Activated T-cell treated with anti-CD3 and anti-CD28 coated beads, Interleukin-2, amount 50 U/mL, for 24 hours (primary cell): ENCODE data around the gene NOL6.
"Not testable (repeated sequence)": the region's sequence is repeated elsewhere in the genome, so short reads cannot be mapped to it uniquely, and the experiment has no call there.

Experiments used
- DNase-seq: peaks from one replicate; pipeline ENCODE4 v3.0.0-alpha.2; 2020
- H3K27ac Mint-ChIP-seq: 2 replicates; pipeline ENCODE4 v1.8.0; 2020; ENCODE audit warnings: mild to moderate bottlenecking, mixed read lengths
- H3K27me3 Mint-ChIP-seq: 2 replicates; pipeline ENCODE4 v1.8.0; 2020; ENCODE audit warnings: mixed read lengths
- H3K36me3 Mint-ChIP-seq: 2 replicates; pipeline ENCODE4 v1.8.0; 2020; ENCODE audit warnings: low read depth, mixed read lengths
- H3K4me1 Mint-ChIP-seq: 2 replicates; pipeline ENCODE4 v1.8.0; 2020; ENCODE audit warnings: low read depth, mixed read lengths
- H3K4me3 Mint-ChIP-seq: 2 replicates; pipeline ENCODE4 v1.8.0; 2020; ENCODE audit warnings: mild to moderate bottlenecking, moderate library complexity, mixed read lengths
- H3K9me3 Mint-ChIP-seq: 2 replicates; pipeline ENCODE4 v1.8.0; 2020; ENCODE audit warnings: mixed read lengths

NOL6 gene

DNA sequence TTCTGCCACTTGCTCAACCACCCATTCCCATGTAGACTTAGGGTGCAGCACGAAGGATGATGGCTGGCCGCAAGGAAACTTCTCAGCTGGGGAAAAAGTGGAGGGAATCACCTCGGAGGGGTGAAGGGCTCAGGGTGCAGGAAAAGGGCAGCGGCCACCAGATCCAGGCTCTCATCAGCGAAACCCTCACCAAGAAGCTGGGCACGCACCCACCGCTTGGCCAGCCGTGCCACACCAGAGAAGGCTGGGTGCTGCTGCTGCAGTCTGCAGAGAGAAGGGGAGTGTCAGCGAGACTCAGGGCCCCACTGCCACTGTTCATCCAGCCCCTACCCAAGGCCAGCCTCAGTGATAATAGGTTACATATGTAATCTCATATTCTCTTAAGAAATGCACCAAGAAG, 8.6 kb downstream of the NOL6 start:
- Mint-ChIP-seq H3K9me3 (no peaks in the 10 kb centered on the region), H3K4me1 (peaks cover 11% of the 10 kb centered on the region), H3K36me3 (peaks cover 100% of the 10 kb centered on the region), H3K27me3 (no peaks in the 10 kb centered on the region), H3K27ac (no peak overlapping the region), H3K4me3 (no peak overlapping the region)
- no peak for DNase-seq

DNA sequence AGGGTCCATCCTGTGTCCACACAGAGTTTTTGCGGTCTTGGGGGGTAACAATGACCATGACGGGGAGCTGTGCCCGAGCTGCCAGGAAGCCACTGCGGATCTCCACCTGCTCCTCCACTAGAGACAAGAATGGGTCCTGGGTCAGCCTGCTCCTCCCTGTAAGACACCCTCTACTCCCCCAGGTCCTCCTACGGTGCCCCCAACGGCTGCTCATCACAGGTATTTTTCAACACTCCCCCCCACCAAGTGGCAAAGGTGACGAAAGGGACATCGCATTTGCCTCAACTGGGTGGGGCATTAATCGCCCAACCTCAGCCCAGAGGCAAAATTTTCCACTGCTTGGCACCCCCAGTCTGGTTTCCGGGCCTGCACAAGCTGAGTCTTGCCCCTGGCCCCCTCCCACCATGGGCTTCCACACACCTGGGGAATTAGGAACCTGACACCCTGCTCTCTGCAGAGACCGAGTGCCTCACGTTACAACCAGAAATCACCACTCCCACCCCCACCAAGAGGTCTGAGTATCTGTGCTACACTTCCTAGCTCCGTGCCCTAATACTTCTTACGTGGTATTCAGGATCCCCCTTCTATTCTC, 9.6 kb downstream of the NOL6 start:
- H3K4me3 Mint-ChIP-seq, result no peak overlapping the region
- DNase-seq, result peak; percentile 14
- H3K9me3 Mint-ChIP-seq, result no peaks in the 10 kb centered on the region
- H3K4me1 Mint-ChIP-seq, result peaks cover 21% of the 10 kb centered on the region
- H3K27ac Mint-ChIP-seq, result peak overlapping the region; percentile 61
- no peaks in the 10 kb centered on the region for H3K27me3 Mint-ChIP-seq
- peaks cover 98% of the 10 kb centered on the region for H3K36me3 Mint-ChIP-seq

DNA sequence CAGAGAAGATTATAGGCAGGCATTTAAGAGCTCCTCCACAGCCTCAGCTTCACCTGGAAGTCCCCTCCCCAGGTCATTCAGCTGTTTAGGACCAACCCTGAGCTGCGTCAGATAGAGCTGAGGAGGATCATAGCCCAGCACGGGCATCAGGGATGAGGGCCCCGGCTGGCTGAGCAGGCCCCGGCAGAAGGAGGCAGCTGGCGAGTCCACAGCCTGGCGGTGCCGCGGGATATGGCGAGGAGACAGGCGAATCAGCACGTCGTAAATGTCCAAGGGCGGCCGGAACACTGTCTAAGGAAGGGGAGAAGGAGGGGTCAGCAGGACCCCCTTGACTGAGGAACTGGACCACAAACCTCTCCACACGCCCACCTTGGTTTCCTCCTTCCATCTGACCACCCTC, 10.6 kb downstream of the NOL6 start:
- Mint-ChIP-seq H3K9me3 (no peaks in the 10 kb centered on the region), H3K27me3 (no peaks in the 10 kb centered on the region), H3K36me3 (peaks cover 95% of the 10 kb centered on the region), H3K4me1 (peaks cover 31% of the 10 kb centered on the region), H3K4me3 (no peak overlapping the region), H3K27ac (no peak overlapping the region)
- DNase-seq, result no peak

DNA sequence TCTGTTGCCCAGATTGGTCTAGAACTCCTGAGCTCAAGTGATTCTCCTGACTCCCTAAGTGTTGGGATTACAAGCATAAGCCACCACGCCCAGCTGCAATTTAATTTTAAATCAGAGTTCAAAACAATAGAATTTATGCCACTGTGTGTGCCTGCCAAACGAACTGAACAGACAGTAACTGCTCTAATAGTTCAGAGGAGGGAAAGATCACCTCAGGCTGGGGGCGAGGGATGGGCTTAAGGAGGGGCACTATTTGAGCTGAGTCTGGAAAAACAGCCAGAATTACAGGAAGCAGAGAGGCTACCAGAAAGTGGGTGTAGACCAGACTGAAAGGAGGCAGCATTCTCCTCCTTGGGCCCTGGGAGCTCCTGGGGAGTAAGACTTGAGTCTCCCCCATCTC, 12.2 kb downstream of the NOL6 start:
- H3K4me1 Mint-ChIP-seq, result peaks cover 45% of the 10 kb centered on the region
- H3K36me3 Mint-ChIP-seq, result peaks cover 79% of the 10 kb centered on the region
- H3K27ac Mint-ChIP-seq, result peak overlapping the region; percentile 20
- H3K9me3 Mint-ChIP-seq, result no peaks in the 10 kb centered on the region
- DNase-seq, result no peak
- no peaks in the 10 kb centered on the region for H3K27me3 Mint-ChIP-seq
- no peak overlapping the region for H3K4me3 Mint-ChIP-seq

DNA sequence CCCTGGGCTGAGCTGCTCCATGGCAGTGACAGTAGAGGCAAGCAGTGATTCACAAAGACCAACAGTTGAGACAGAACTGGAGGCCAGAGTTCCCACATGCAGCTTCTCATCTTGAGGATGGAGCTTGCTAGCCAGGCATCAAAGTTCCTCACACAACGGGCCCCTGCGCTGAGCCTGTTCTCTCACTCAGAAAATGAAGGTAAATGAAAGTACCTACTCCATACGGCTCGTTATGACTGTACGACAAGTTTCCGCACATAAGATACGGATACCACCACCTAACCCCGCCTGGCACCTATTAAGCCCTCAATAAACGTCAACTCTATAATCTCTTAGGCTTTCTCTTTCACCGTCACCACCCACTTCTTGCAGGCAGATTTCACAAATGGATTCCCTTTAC, 12.9 kb downstream of the NOL6 start:
- Mint-ChIP-seq H3K27ac (peak overlapping the region; percentile 94), H3K36me3 (peaks cover 72% of the 10 kb centered on the region), H3K4me1 (peaks cover 51% of the 10 kb centered on the region), H3K4me3 (no peak overlapping the region), H3K9me3 (no peaks in the 10 kb centered on the region), H3K27me3 (no peaks in the 10 kb centered on the region)
- no peak for DNase-seq

DNA sequence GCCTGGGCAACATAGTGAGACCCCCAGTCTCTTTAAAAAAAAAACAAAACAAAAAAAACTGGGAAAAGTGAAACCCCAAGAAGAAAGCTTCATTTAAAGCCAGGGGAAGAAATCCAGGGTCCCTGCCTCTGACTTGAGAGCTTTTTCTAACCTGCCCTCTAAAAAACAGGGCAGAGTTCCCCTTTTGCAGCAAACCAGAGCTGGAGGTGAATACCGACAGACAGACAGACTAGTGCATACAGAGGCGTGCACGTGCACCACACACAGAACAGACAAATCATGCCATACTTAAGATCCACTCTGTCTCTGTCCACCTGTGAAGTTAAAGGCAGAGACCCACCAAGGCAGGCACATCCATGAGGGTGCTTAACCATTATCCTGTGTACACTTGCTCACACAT, 14.6 kb downstream of the NOL6 start:
- Mint-ChIP-seq H3K4me3 (no peak overlapping the region), H3K27ac (peak overlapping the region; percentile 94), H3K27me3 (no peaks in the 10 kb centered on the region), H3K4me1 (peaks cover 64% of the 10 kb centered on the region), H3K9me3 (no peaks in the 10 kb centered on the region), H3K36me3 (peaks cover 55% of the 10 kb centered on the region)
- no peak for DNase-seq

DNA sequence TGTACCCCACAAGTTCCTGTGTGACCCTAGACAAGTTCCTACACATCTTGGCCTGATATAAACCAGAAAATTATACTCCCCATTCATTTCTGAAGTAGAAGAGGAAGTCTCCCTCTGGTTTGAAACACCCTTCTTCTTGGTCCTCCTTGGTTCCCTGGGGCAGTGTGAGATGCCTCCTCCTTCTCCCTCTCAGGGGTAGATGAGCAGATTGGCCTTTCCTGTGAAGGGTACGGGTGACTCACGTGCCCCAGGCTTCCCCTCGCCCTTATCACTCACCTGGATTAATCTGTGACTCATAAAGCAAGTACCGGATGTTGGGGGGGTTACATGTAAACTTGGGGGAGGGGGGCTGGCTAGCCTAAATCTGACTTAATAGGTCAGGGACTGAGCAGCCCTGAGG, 15.3 kb downstream of the NOL6 start:
- peak overlapping the region; percentile 94 for H3K27ac Mint-ChIP-seq

DNA sequence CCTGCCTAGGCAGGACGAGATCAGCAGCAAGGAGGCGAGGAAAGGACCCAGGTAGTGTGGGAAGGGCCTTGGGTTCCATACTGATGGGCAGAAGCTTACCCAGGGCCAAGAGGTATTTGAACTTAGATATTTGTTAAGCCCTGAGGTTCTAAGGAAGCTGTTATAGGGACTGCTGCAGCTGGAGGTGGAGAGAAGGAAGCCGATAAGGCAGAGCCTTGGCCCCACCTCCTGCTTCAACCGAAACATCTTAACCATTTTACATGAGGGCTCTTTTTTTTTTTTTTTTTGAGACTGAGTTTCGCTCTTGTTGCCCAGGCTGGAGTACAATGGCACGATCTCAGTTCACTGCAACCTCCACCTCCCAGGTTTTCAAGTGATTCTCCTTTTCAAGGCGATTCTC, 17.8 kb downstream of the NOL6 start:
- peaks cover 23% of the 10 kb centered on the region for H3K36me3 Mint-ChIP-seq
- H3K27me3 Mint-ChIP-seq, result no peaks in the 10 kb centered on the region
- H3K27ac Mint-ChIP-seq, result peak overlapping the region; percentile 82
- no peaks in the 10 kb centered on the region for H3K9me3 Mint-ChIP-seq
- no peak for DNase-seq
- H3K4me3 Mint-ChIP-seq, result no peak overlapping the region
- peaks cover 84% of the 10 kb centered on the region for H3K4me1 Mint-ChIP-seq

More for the DNA sequence above, 15.3 kb downstream of the NOL6 start:
- Mint-ChIP-seq H3K4me1 (peaks cover 70% of the 10 kb centered on the region), H3K4me3 (peak overlapping the region; percentile 32), H3K27me3 (no peaks in the 10 kb centered on the region), H3K9me3 (no peaks in the 10 kb centered on the region), H3K36me3 (peaks cover 48% of the 10 kb centered on the region)
- peak; percentile 69 for DNase-seq

DNA sequence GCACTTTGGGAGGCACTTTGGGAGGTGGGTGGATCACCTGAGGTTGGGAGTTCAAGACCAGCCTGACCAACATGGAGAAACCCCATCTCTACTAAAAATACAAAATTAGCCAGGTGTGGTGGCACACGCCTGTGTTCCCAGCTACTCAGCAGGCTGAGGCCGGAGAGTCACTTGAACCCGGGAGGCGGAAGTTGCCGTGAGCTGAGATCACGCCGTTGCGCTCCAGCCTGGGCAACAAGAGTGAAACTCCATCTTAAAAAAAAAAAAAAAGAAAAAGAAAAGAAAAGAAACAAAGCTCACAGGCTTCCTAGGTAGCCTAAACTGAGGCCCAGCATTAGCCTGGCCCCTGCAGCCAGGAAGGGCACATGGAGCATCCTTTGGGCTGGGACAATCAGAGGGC, 18.3 kb downstream of the NOL6 start:
- not testable (repeated sequence) for H3K4me3 Mint-ChIP-seq, H3K27me3 Mint-ChIP-seq, DNase-seq, H3K9me3 Mint-ChIP-seq
- peak overlapping the region; percentile 82 for H3K27ac Mint-ChIP-seq
- H3K4me1 Mint-ChIP-seq, result peaks cover 84% of the 10 kb centered on the region
- peaks cover 18% of the 10 kb centered on the region for H3K36me3 Mint-ChIP-seq

DNA sequence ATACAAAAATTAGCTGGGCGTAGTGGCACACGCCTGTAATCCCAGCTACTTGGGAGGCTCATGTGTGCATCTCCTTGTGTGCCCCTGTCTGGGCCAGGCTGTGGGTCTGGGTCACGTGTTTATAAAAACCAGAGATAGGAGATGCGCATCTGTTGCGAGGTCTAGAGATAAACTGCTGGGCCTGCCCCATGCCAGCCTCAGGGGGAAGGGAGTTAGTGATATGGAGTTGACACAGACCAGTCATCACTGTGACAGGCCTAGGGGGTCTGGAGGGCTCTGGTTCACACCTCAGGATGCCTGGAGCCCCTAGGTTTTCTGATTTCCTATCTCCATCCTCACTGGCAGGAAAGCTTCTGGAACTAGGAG, 19.1 kb downstream of the NOL6 start:
- H3K9me3 Mint-ChIP-seq, result not testable (repeated sequence)
- peak overlapping the region; percentile 88 for H3K27ac Mint-ChIP-seq

DNA sequence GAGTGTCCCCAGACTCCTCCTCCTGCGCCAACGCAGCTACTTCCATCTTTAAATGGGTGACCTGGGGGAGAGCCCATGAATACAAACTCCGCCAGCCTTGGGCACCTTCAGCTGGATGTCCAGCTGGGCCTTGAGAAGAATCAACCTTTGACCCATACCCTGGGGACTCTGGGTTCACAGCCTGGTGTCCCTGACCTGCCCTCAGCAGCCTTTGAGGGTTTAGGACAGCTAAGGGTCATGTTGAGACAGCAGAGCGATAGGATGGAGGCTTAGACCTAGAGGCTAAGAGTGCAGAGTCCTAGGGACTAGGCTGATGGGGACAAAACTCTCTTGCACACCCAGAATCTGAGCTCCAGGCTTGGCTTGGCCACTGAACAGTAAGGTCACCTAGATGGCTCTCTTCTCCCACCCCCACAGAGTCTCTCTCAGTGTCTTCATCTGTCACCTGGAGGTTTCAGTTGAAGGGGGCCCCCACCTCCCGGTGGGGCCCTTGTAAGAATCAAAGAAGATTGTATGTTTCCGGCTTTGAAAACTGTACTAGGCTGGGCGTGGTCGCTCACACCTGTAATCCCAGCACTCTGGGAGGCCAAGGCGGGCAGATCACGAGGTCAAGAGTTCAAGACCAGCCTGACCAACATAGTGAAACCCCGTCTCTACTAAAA, 19.6 kb downstream of the NOL6 start:
- Mint-ChIP-seq H3K27ac (peak overlapping the region; percentile 88), H3K4me1 (peaks cover 75% of the 10 kb centered on the region), H3K27me3 (no peaks in the 10 kb centered on the region), H3K4me3 (no peak overlapping the region), H3K9me3 (no peaks in the 10 kb centered on the region), H3K36me3 (peaks cover 7% of the 10 kb centered on the region)
- no peak for DNase-seq

More for the DNA sequence above, 19.1 kb downstream of the NOL6 start:
- DNase-seq, H3K27me3 Mint-ChIP-seq, H3K4me3 Mint-ChIP-seq: not testable (repeated sequence)
- Mint-ChIP-seq H3K4me1 (peaks cover 78% of the 10 kb centered on the region), H3K36me3 (peaks cover 10% of the 10 kb centered on the region)

DNA sequence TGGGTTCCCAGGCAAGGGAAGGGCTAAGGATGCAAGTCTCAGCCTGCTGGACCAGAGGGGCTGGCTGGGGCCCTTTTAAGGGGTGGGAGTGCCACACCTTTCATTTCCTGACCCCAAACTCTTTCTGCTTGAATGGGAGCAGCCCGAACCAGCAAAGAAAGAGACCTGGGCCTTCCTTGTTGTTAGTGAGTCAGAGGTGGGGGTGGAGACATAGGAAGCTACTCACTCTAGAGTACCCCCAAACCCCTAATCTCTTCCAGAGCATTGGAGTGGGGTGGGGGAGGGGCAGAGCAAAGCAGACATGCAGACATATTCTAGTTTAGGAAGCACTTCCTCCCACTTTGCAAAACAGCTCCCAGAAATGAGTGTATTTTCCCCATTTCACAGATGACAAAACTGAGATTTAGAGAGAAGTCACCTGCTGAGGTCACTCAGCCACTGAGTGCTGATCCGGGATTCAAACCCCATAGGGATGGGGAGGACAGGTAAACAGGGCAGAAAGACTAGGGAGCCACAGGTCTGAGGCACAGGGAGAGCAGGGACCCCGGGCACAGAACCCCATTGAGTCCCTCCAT, 20.4 kb downstream of the NOL6 start:
- Mint-ChIP-seq H3K4me3 (peak overlapping the region; percentile 4), H3K4me1 (peaks cover 71% of the 10 kb centered on the region), H3K27me3 (no peaks in the 10 kb centered on the region), H3K9me3 (no peaks in the 10 kb centered on the region), H3K27ac (peak overlapping the region; percentile 88), H3K36me3 (peaks cover 2% of the 10 kb centered on the region)
- DNase-seq, result no peak

DNA sequence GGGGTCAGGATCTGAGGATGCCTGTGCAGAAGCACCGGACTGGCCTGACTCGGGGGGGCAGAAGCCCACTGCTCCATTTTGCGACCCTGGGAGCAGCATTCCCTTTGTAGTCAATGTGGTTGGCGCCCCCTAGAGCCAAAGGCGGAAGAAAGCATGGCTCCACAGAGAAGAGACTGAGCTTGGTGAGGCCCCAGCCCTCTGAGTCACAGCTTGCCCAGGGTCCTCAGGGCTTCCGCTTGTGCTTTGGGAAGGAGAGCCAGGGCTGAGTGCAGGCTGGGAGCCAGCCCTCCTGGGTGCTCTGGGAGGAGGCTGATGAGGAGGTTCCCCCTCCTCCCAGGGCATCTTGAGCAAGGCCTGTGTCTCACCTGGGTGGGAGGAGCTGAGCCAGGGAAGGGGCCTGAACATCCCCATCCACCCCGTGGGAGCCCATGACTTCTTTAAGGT, 20.9 kb downstream of the NOL6 start:
- H3K27ac Mint-ChIP-seq, result peak overlapping the region; percentile 88
- peak; percentile 70 for DNase-seq
- H3K36me3 Mint-ChIP-seq, result no peaks in the 10 kb centered on the region
- no peaks in the 10 kb centered on the region for H3K9me3 Mint-ChIP-seq
- no peaks in the 10 kb centered on the region for H3K27me3 Mint-ChIP-seq
- peaks cover 72% of the 10 kb centered on the region for H3K4me1 Mint-ChIP-seq
- no peak overlapping the region for H3K4me3 Mint-ChIP-seq

DNA sequence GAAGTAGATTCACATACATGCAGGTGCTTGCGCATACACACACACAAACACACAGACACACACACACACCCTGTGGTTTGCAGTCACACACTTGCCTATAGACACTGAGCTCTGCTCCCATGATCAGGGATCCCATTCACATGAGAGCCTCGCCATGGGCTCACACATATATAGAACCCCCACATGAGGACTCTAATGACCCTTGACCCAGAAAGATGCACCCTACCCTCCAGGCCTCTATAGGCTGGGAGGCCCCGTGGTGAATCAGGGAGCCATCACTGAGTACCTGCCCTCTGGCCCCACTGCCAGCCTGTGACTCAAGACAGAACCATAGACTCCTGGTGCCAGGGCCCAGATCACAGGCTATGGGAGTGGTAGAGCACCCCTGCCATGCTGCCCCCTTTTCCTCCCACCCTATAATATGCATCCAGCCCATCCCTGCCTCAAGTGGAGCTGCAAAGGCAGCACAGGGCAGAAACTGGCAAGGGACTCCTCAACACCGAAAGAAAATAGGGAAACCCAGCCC, 23.0 kb downstream of the NOL6 start:
- DNase-seq, result peak; percentile 27

DNA sequence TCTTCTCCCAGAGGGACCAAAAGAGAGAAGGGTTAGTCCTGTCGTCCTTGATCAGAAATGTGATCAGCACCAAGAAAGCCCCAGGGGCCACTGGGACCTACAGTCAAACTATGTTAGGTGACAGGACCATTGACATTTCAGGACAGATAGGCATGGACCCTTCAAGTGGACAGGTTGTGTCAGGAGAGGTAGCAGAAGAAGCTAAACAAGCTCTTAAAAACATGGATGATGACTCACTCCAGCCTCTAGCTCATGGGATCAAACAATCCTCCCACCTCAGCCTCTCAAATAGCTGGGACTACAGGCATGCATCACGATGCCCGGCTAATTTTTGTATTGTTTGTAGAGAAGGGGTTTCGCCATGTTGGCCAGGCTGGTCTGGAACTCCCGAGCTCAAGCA, 24.0 kb downstream of the NOL6 start:
- Mint-ChIP-seq H3K27ac (no peak overlapping the region), H3K9me3 (no peaks in the 10 kb centered on the region), H3K4me1 (peaks cover 76% of the 10 kb centered on the region), H3K36me3 (no peaks in the 10 kb centered on the region), H3K27me3 (no peaks in the 10 kb centered on the region), H3K4me3 (no peak overlapping the region)
- DNase-seq, result no peak

More for the DNA sequence above, 23.0 kb downstream of the NOL6 start:
- Mint-ChIP-seq H3K4me3 (no peak overlapping the region), H3K4me1 (peaks cover 71% of the 10 kb centered on the region), H3K27me3 (no peaks in the 10 kb centered on the region), H3K36me3 (no peaks in the 10 kb centered on the region), H3K9me3 (no peaks in the 10 kb centered on the region), H3K27ac (peak overlapping the region; percentile 50)
